GM23248 (cell line): ENCODE data around the gene XKR7. TPM values are rescaled to one million over a fixed set of nuclear protein-coding genes. Genes with fewer than 3 reads are reported as not detected.

ENCODE experiments used
- DNase-seq: peaks from one replicate; pipeline ENCODE4 v3.0.0-alpha.2; 2015
- H2AFZ ChIP-seq: fragments of 200-600 bp; sonication (generic); 2 replicates; pipeline ENCODE4 v1.6.1; 2016; ENCODE audit warnings: antibody characterized with exemption
- H3F3A ChIP-seq: fragments of 200-600 bp; sonication (generic); 2 replicates; pipeline ENCODE4 v1.6.1; 2016; ENCODE audit warnings: mild to moderate bottlenecking, antibody characterized with exemption, mixed run types; ENCODE audit not compliant: insufficient read depth
- H3K27ac ChIP-seq: fragments of 200-600 bp; sonication (generic); 2 replicates; pipeline ENCODE4 v1.5.1; 2016; ENCODE audit warnings: mild to moderate bottlenecking
- H3K27me3 ChIP-seq: fragments of 200-600 bp; sonication (generic); replicated peaks from 2 replicates; pipeline ENCODE4 v1.6.1; 2016; ENCODE audit warnings: mild to moderate bottlenecking; ENCODE audit not compliant: insufficient read depth
- H3K36me3 ChIP-seq: fragments of 200-600 bp; sonication (generic); 2 replicates; pipeline ENCODE4 v1.6.1; 2016; ENCODE audit warnings: low read depth, mild to moderate bottlenecking
- H3K4me1 ChIP-seq: fragments of 200-600 bp; sonication (generic); 2 replicates; pipeline ENCODE4 v1.6.1; 2016; ENCODE audit warnings: mild to moderate bottlenecking; ENCODE audit not compliant: insufficient read depth
- H3K4me2 ChIP-seq: fragments of 200-600 bp; sonication (generic); one replicate; pipeline ENCODE4 v1.6.1; 2016; ENCODE audit warnings: mild to moderate bottlenecking; ENCODE audit not compliant: unreplicated experiment
- H3K4me3 ChIP-seq: fragments of 200-600 bp; sonication (generic); 2 replicates; pipeline ENCODE4 v1.5.1; 2016; ENCODE audit warnings: mild to moderate bottlenecking
- H3K79me2 ChIP-seq: fragments of 200-600 bp; sonication (generic); 2 replicates; pipeline ENCODE4 v1.6.1; 2016; ENCODE audit warnings: mild to moderate bottlenecking; ENCODE audit not compliant: insufficient read depth
- H3K9ac ChIP-seq: fragments of 200-600 bp; sonication (generic); 2 replicates; pipeline ENCODE4 v1.6.1; 2016; ENCODE audit warnings: mild to moderate bottlenecking
- H3K9me2 ChIP-seq: fragments of 200-600 bp; sonication (generic); 2 replicates; pipeline ENCODE4 v1.6.1; 2016; ENCODE audit warnings: mixed run types, mild to moderate bottlenecking, moderate library complexity; ENCODE audit not compliant: insufficient read depth
- H3K9me3 ChIP-seq: fragments of 200-600 bp; sonication (generic); one replicate; pipeline ENCODE4 v1.6.1; 2017; ENCODE audit warnings: low read depth
- H4K20me1 ChIP-seq: fragments of 200-600 bp; sonication (generic); 2 replicates; pipeline ENCODE4 v1.6.0; 2016; ENCODE audit not compliant: insufficient read depth
- EZH2 ChIP-seq: fragments of 200-600 bp; sonication (generic); IDR thresholded peaks from 2 replicates; pipeline ENCODE4 v1.6.1; 2018; ENCODE audit warnings: antibody characterized with exemption, mild to moderate bottlenecking; ENCODE audit not compliant: insufficient read depth, poor library complexity, severe bottlenecking
- EZH2phosphoT487 ChIP-seq: fragments of 200-600 bp; sonication (generic); IDR thresholded peaks from 2 replicates; pipeline ENCODE4 v1.6.1; 2018; ENCODE audit warnings: antibody characterized with exemption, moderate library complexity, mild to moderate bottlenecking, low read depth; ENCODE audit not compliant: insufficient read depth
- WGBS, 2 experiments: methylation state at CpG; one replicate each; pipeline ENCODE4 v1.1.6; 2015 to 2017; ENCODE audit warnings: low lambda C conversion rate in 2 of 2, low coverage in 1 of 2; ENCODE audit errors: missing lambda C conversion rate in 2 of 2; 5-methylcytosine and 5-hydroxymethylcytosine counted together
- in situ Hi-C: fragments of 300-500 bp; cut with MboI; formaldehyde crosslinking; loops from 2 replicates; pipeline ENCODE4 v1.15.0; 2020
- polyA plus RNA-seq: library from polyadenylated mRNA; unstranded; fragments of >200 nt; fragmentation: Nextera tagmentation; extraction: Ambion mirVana; gene quantifications from 2 replicates; pipeline ENCODE4 v1.2.1, GENCODE V29; 2016
- total RNA-seq: library from RNA; depleted of rRNA; stranded (reverse); fragments of >200 nt; shearing (Covaris generic); gene quantifications from 2 replicates; pipeline ENCODE4 v1.2.3, GENCODE V29; 2014

The XKR7 gene
- total and polyA plus RNA-seq, 2 experiments from 2014 or later, result not detected

GRCh38 chr20:31923388-31924331 is 44.3 kb upstream of the XKR7 start:
- H3K27me3 ChIP-seq, result peaks cover 28% of the 10 kb centered on the region
- no peaks in the 10 kb centered on the region for H4K20me1 ChIP-seq
- no peaks in the 10 kb centered on the region for H3F3A ChIP-seq
- no peak overlapping the region for H3K27ac ChIP-seq
- no peak overlapping the region for H3K4me3 ChIP-seq
- in situ Hi-C loops, result no loop called here
- no peak overlapping the region for H3K9ac ChIP-seq
- H3K9me2 ChIP-seq, result no peaks in the 10 kb centered on the region
- H3K4me1 ChIP-seq, result no peaks in the 10 kb centered on the region
- H3K79me2 ChIP-seq, result no peaks in the 10 kb centered on the region
- TF ChIP-seq EZH2 (no peak), EZH2phosphoT487 (no peak)
- no peak overlapping the region for H2AFZ ChIP-seq
- no peaks in the 10 kb centered on the region for H3K36me3 ChIP-seq
- 4 to 8% methylated on average over 13 of the region's 13 CpGs for whole genome bisulfite sequencing, 2 experiments
- DNase-seq, result peak; percentile 14
- H3K4me2 ChIP-seq, result no peak overlapping the region
- H3K9me3 ChIP-seq, result no peaks in the 10 kb centered on the region

DNA sequence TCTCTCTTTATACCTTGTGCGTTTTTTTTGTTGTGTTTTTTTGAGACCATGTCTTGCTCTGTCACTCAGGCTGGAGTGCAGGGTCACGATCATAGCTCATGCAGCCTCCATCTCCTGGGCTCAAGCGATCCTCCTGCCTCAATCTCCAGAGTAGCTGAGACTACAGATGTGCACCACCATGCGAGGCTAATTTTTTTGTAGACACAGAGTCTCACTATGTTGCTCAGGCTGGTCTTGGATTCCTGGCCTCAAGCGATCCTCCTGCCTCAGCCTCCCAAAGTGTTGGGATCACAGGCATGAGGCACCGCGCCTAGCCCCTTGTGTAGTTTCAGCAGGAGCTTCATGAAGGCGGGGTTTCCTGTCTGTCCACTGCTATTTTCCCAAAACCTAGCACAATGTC is 43.4 kb upstream of the XKR7 start:
- DNase-seq, result no peak
- Histone ChIP-seq H3K9me3 (no peaks in the 10 kb centered on the region), H3K4me3 (no peak overlapping the region), H3K27me3 (peaks cover 30% of the 10 kb centered on the region), H3K4me2 (no peak overlapping the region), H3K79me2 (no peaks in the 10 kb centered on the region), H3K9me2 (no peaks in the 10 kb centered on the region), H3K36me3 (no peaks in the 10 kb centered on the region), H2AFZ (no peak overlapping the region), H3K4me1 (no peaks in the 10 kb centered on the region), H3F3A (no peaks in the 10 kb centered on the region), H4K20me1 (no peaks in the 10 kb centered on the region), H3K9ac (no peak overlapping the region), H3K27ac (no peak overlapping the region)
- in situ Hi-C loops, result no loop called here
- TF ChIP-seq EZH2 (no peak), EZH2phosphoT487 (no peak)
- 61 to 74% methylated on average over 8 of the region's 8 CpGs for whole genome bisulfite sequencing, 2 experiments

DNA sequence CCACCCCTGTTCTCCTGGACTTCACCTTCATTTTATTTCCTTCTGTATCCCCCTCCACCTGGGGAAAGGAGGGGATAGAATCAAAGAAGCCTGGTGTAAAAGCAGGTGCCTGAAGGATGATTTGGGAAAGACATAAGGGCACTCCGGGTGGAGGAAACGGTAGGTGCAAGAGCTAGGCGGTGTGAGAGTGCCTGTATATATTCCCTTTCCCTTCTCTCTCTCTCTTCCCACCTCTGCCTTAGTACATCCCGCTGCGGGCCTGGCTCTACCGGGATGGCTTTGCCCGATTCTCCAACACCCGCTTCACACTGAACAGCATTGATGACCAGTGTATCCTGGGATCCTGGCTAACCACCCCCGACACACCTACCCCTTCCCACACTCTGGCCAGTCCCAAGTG is 42.3 kb upstream of the XKR7 start:
- in situ Hi-C loops, result no loop called here
- H3K4me1 ChIP-seq, result no peaks in the 10 kb centered on the region
- H3K36me3 ChIP-seq, result no peaks in the 10 kb centered on the region
- peaks cover 36% of the 10 kb centered on the region for H3K27me3 ChIP-seq
- H3K4me3 ChIP-seq, result no peak overlapping the region
- H3K9me2 ChIP-seq, result no peaks in the 10 kb centered on the region
- DNase-seq, result no peak
- 48 to 51% methylated on average over 9 of the region's 9 CpGs for WGBS, 2 experiments
- no peak overlapping the region for H3K4me2 ChIP-seq
- H3K27ac ChIP-seq, result no peak overlapping the region
- no peak overlapping the region for H3K9ac ChIP-seq
- no peaks in the 10 kb centered on the region for H3F3A ChIP-seq
- no peaks in the 10 kb centered on the region for H3K9me3 ChIP-seq
- no peak for TF ChIP-seq EZH2phosphoT487
- no peak for TF ChIP-seq EZH2
- no peak overlapping the region for H2AFZ ChIP-seq
- no peaks in the 10 kb centered on the region for H3K79me2 ChIP-seq
- no peaks in the 10 kb centered on the region for H4K20me1 ChIP-seq

DNA sequence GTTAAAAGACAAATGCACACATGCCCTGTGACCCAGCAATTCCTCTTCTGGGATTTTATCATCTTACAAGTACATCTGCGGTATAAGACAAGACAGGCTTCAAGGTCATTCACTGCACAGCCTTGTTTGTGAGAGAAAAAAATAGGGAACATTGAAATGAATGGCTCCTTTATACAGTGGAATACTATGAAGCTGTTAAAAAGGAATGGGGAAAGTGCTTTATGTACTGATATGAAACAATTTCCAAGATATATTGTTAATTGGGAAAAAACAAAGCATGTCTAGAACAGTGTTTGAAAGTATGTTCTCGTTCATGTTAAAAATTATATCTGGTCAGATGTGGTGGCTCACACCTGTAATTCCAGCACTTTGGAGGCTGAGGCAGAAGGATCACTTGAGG is 41.5 kb upstream of the XKR7 start:
- Histone ChIP-seq H3K9me3 (no peaks in the 10 kb centered on the region), H3K36me3 (no peaks in the 10 kb centered on the region), H3K79me2 (no peaks in the 10 kb centered on the region), H3F3A (no peaks in the 10 kb centered on the region), H3K4me3 (no peak overlapping the region), H3K27me3 (peaks cover 36% of the 10 kb centered on the region), H4K20me1 (no peaks in the 10 kb centered on the region), H3K4me1 (no peaks in the 10 kb centered on the region), H3K27ac (no peak overlapping the region), H3K4me2 (no peak overlapping the region), H2AFZ (no peak overlapping the region), H3K9me2 (no peaks in the 10 kb centered on the region), H3K9ac (no peak overlapping the region)
- TF ChIP-seq EZH2phosphoT487 (no peak), EZH2 (no peak)
- WGBS, 2 experiments, result 63 to 67% methylated on average over 2 of the region's 2 CpGs
- DNase-seq, result no peak
- in situ Hi-C loops, result no loop called here
